Measurements from ENCODE around the gene CHN2.

CHN2 gene

DNA sequence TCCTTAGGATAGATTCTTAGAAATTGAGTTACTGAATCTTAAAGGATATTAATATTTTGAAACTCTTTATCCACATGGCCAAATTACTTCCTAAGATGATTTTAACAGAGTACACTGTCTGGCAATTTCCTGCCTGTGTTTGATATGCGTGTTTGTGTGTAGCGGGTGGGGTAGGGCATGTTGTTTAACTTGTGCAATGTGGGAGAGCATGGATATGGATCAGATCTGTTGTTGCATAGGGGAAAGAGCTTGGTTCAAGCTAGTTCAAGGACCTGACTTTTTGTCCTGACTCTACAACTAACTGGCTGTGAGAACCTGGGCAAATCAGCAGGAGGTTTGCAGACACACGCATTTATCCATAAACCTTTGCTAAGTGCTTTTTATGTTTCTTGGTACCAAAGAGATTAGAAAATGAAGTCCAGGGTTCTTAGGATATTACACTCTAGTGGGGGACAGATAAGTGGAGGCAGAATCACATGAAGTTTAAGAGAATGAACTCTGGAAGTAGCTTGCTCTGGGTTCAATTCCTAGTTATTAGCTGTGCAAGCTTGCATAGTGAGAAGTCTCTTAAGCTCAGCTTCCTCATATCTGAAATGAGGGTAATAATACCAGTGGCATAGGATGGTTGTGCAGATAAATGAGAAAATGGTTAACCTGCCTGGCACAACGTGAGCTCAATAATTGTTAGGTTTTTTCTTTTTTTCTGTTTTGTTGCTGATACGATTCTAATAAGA, 272.8 kb downstream of the CHN2 start:
- H3K27ac ChIP-seq (ENCODE audit: insufficient read depth, low read length, poor library complexity, severe bottlenecking), result no peak overlapping the region
- no peaks in the 10 kb centered on the region for H3K27me3 ChIP-seq (replicated peaks; ENCODE audit: control insufficient read depth, insufficient read depth, low read length, poor library complexity, severe bottlenecking)
- no peaks in the 10 kb centered on the region for H3K36me3 ChIP-seq (ENCODE audit: control insufficient read depth, insufficient read depth, low read length)
- no peaks in the 10 kb centered on the region for H3K4me1 ChIP-seq (ENCODE audit: control insufficient read depth, insufficient read depth, low read length, poor library complexity, severe bottlenecking)
- no peak overlapping the region for H3K4me3 ChIP-seq (ENCODE audit: insufficient read depth, low read depth, low read length, poor library complexity, severe bottlenecking)
- H3K9me3 ChIP-seq (ENCODE audit: control insufficient read depth, low read length), result no peaks in the 10 kb centered on the region
- DNase-seq, result no peak

DNA sequence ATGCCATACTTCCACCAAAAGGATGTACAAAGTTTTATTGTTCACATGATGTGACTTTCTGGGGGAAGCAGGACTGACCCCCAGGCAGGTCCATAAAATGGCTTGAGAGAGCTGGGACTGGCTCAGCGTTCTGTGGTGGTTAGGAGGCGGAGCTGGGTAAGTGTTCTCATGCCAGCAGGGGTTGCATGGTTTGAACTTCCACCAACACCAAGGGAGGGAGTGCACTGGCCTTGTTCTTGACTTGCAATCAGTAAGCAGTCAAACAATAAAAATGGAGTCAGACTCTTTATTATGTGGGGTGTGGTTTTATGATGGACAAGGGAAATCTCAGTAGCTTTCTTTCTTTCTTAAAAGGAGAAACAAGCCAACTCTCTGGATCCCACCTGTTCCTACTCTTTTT, 273.6 kb downstream of the CHN2 start:
- no peak for DNase-seq
- Histone ChIP-seq H3K27me3 (replicated peaks; ENCODE audit: control insufficient read depth, insufficient read depth, low read length, poor library complexity, severe bottlenecking) (no peaks in the 10 kb centered on the region), H3K4me1 (ENCODE audit: control insufficient read depth, insufficient read depth, low read length, poor library complexity, severe bottlenecking) (no peaks in the 10 kb centered on the region), H3K27ac (ENCODE audit: insufficient read depth, low read length, poor library complexity, severe bottlenecking) (no peak overlapping the region), H3K36me3 (ENCODE audit: control insufficient read depth, insufficient read depth, low read length) (no peaks in the 10 kb centered on the region), H3K4me3 (ENCODE audit: insufficient read depth, low read depth, low read length, poor library complexity, severe bottlenecking) (no peak overlapping the region), H3K9me3 (ENCODE audit: control insufficient read depth, low read length) (no peaks in the 10 kb centered on the region)

GRCh38 chr7:29469281-29469680, 274.7 kb downstream of the CHN2 start:
- H3K27ac ChIP-seq (ENCODE audit: insufficient read depth, low read length, poor library complexity, severe bottlenecking), result no peak overlapping the region

DNA sequence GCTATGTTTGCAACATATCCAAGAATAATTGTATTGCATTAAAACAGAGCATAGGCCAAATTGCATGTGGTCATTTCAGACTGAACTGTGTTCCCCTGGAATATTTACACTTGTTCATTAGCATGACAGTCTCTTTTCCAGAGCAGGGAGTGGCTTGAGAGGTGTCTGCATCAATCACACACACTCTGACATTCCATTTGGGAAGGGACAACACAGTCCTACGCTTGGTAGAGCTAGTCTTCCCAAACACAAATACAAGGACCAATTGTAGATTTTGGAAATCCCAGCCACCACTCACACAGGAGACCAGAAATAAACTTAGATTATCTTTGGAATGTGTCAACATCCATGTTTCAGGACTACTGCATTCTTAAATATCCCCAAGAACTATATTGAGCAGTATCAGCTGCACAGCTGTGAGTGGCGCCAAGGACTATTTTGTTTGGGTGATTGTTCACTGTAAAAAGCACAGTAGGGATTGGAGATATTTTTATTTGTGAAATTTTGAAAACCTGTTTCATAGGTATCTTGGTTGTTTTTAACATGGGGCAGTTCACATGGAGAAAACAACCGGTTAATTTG, 275.5 kb downstream of the CHN2 start:
- Histone ChIP-seq H3K4me1 (ENCODE audit: control insufficient read depth, insufficient read depth, low read length, poor library complexity, severe bottlenecking) (no peaks in the 10 kb centered on the region), H3K27me3 (replicated peaks; ENCODE audit: control insufficient read depth, insufficient read depth, low read length, poor library complexity, severe bottlenecking) (no peaks in the 10 kb centered on the region), H3K4me3 (ENCODE audit: insufficient read depth, low read depth, low read length, poor library complexity, severe bottlenecking) (no peak overlapping the region), H3K36me3 (ENCODE audit: control insufficient read depth, insufficient read depth, low read length) (no peaks in the 10 kb centered on the region), H3K9me3 (ENCODE audit: control insufficient read depth, low read length) (no peaks in the 10 kb centered on the region), H3K27ac (ENCODE audit: insufficient read depth, low read length, poor library complexity, severe bottlenecking) (no peak overlapping the region)
- DNase-seq, result no peak

More at GRCh38 chr7:29469281-29469680, 274.7 kb downstream of the CHN2 start:
- Histone ChIP-seq H3K4me1 (ENCODE audit: control insufficient read depth, insufficient read depth, low read length, poor library complexity, severe bottlenecking) (no peaks in the 10 kb centered on the region), H3K27me3 (replicated peaks; ENCODE audit: control insufficient read depth, insufficient read depth, low read length, poor library complexity, severe bottlenecking) (no peaks in the 10 kb centered on the region), H3K4me3 (ENCODE audit: insufficient read depth, low read depth, low read length, poor library complexity, severe bottlenecking) (no peak overlapping the region), H3K36me3 (ENCODE audit: control insufficient read depth, insufficient read depth, low read length) (no peaks in the 10 kb centered on the region), H3K9me3 (ENCODE audit: control insufficient read depth, low read length) (no peaks in the 10 kb centered on the region)
- no peak for DNase-seq

DNA sequence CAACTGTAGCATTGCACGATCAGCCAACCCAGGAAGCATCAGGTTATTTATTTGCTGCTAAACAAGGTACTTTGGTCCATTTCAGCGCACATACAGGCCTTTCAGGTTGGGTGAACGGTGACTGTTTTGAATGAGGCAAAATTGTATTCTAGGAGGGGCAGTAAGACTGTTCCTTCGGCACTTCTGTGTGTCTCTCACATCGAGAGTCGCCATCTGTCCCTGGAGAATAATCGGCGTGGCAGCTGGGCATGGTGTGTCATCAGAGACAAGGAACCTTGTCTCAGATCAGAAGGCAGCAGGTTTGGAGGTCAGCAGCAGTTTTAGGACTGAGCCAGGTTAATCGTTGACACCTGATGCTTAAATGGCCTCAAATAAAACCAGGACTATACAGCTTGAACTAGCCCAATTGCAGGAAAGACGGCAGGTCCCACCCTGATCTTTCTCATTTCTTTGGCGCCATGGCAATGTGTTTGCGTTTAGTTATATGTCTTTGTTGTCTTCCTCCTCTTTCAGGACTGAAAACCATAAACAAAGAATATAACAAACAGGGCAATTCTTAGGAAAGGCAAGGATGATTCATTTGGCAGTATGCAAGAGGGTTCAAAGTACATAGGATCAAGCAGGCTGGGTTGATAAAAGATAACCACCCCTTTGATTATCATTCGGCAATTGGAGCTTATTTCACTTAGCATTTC, 277.0 kb downstream of the CHN2 start:
- no peak overlapping the region for H3K4me3 ChIP-seq (ENCODE audit: insufficient read depth, low read depth, low read length, poor library complexity, severe bottlenecking)
- H3K27me3 ChIP-seq (replicated peaks; ENCODE audit: control insufficient read depth, insufficient read depth, low read length, poor library complexity, severe bottlenecking), result no peaks in the 10 kb centered on the region
- no peaks in the 10 kb centered on the region for H3K9me3 ChIP-seq (ENCODE audit: control insufficient read depth, low read length)
- H3K36me3 ChIP-seq (ENCODE audit: control insufficient read depth, insufficient read depth, low read length), result no peaks in the 10 kb centered on the region
- H3K27ac ChIP-seq (ENCODE audit: insufficient read depth, low read length, poor library complexity, severe bottlenecking), result no peak overlapping the region
- DNase-seq, result no peak
- no peaks in the 10 kb centered on the region for H3K4me1 ChIP-seq (ENCODE audit: control insufficient read depth, insufficient read depth, low read length, poor library complexity, severe bottlenecking)

DNA sequence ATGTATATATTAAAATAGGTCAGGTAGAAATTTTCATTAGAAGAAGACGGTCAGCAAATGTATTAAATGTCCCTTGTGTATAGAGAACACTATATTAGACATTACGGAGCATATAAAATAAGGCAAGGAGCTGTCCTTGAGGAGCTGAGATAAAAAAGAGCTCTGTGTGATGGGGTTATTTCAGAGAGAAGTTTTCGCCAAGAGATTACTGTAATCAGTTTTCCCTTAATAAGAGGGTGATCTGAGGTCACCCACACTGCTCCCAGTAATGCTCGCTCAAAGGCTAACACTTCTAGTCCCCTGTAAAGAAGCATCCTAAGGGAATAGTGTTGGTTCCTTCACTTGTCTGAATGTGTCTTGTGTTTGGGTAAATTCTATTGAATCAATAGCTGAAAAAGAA, 282.3 kb downstream of the CHN2 start:
- Histone ChIP-seq H3K27ac (ENCODE audit: insufficient read depth, low read length, poor library complexity, severe bottlenecking) (no peak overlapping the region), H3K9me3 (ENCODE audit: control insufficient read depth, low read length) (no peaks in the 10 kb centered on the region), H3K4me3 (ENCODE audit: insufficient read depth, low read depth, low read length, poor library complexity, severe bottlenecking) (no peak overlapping the region), H3K36me3 (ENCODE audit: control insufficient read depth, insufficient read depth, low read length) (no peaks in the 10 kb centered on the region), H3K4me1 (ENCODE audit: control insufficient read depth, insufficient read depth, low read length, poor library complexity, severe bottlenecking) (no peaks in the 10 kb centered on the region), H3K27me3 (replicated peaks; ENCODE audit: control insufficient read depth, insufficient read depth, low read length, poor library complexity, severe bottlenecking) (no peaks in the 10 kb centered on the region)
- no peak for DNase-seq

DNA sequence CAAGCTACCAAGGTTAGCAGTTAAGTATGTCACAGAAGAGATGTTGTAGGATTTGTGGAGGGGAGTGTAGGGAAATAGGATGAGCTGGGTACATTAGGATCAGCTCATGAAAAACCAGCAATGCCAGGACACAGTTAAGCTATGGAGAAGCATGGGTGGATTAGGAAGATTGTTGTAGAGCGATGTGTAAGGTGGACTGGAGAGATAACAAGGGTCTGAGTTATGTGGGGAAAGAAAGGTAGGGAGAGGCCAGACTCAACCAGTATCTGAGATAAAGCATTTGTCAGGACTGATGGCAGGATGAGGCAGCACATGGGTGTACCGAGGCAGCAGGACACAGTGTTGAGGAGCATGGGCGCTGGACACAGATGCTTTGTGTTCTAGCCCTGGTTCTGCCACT, 283.7 kb downstream of the CHN2 start:
- H3K4me1 ChIP-seq (ENCODE audit: control insufficient read depth, insufficient read depth, low read length, poor library complexity, severe bottlenecking), result no peaks in the 10 kb centered on the region
- H3K27me3 ChIP-seq (replicated peaks; ENCODE audit: control insufficient read depth, insufficient read depth, low read length, poor library complexity, severe bottlenecking), result no peaks in the 10 kb centered on the region
- H3K36me3 ChIP-seq (ENCODE audit: control insufficient read depth, insufficient read depth, low read length), result no peaks in the 10 kb centered on the region
- no peak overlapping the region for H3K4me3 ChIP-seq (ENCODE audit: insufficient read depth, low read depth, low read length, poor library complexity, severe bottlenecking)
- no peaks in the 10 kb centered on the region for H3K9me3 ChIP-seq (ENCODE audit: control insufficient read depth, low read length)
- no peak overlapping the region for H3K27ac ChIP-seq (ENCODE audit: insufficient read depth, low read length, poor library complexity, severe bottlenecking)
- DNase-seq, result no peak

DNA sequence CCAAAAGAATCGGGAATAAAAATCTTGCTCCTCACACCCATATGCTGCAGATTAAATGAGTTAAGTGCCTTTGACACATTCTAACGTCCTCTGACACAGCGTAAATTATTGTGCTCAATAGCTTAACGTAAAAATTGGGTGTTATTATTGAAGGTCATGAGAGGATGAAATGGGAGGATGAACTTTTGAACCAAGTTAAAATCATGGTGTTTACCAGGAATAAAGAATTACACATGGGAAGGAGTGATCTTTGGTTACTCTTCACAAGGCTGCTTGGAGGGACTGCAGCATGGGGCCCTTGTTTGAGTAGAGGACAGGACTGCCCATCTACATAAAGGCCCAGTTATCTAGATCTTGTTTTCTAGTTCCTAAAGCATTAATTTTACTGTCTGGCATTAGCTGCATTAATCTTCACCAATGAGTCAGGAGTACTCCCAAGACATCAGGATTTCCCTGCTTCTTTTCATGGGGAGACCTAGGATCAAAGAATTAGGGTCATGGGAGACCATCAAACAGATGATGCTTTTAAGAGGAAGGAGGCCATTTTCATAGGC, 284.2 kb downstream of the CHN2 start:
- H3K27ac ChIP-seq (ENCODE audit: insufficient read depth, low read length, poor library complexity, severe bottlenecking), result no peak overlapping the region
- no peaks in the 10 kb centered on the region for H3K36me3 ChIP-seq (ENCODE audit: control insufficient read depth, insufficient read depth, low read length)
- no peak overlapping the region for H3K4me3 ChIP-seq (ENCODE audit: insufficient read depth, low read depth, low read length, poor library complexity, severe bottlenecking)
- H3K9me3 ChIP-seq (ENCODE audit: control insufficient read depth, low read length), result no peaks in the 10 kb centered on the region
- DNase-seq, result no peak
- H3K4me1 ChIP-seq (ENCODE audit: control insufficient read depth, insufficient read depth, low read length, poor library complexity, severe bottlenecking), result no peaks in the 10 kb centered on the region
- H3K27me3 ChIP-seq (replicated peaks; ENCODE audit: control insufficient read depth, insufficient read depth, low read length, poor library complexity, severe bottlenecking), result no peaks in the 10 kb centered on the region

DNA sequence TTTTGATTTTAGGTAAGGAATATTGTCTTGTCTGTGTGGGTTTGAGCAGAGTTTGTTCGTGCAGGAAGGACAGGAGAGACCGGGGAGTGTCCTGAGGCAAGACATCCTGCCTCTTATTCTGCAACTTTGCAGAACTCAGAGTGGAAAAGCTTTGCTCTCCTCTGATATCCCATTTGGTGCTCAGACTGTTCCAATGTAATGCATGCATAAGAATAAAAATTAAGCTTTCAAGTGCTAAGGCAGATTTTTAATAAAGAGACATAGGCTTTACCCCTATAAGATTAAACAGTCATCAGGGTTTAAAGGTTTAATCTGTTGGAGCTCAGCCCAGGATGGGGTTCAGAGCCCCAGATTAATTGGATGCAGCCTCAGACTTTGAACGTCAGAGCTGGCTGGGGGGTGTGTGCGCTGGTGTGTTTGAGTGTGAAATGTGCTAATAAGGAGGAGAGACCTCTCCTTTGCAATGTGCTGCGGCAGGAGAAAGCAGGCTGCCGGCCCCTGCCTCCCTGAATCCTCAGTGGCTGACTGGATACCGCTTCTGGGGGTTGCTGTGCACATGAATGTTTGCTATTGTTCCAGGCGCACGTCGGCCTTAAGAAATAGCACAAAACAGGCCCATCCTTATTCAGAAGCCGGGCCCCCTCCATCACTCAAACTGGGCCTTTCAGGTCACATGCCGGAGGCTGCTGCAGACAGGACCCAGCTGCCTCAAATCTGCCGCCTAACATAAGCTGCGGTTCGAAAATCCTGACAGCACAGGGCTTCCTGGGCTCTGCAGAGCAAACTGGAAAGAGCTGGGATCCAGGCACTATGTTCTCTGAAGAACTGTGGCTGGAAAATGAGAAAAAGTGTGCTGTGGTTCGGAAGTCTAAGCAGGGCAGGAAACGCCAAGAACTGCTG, 285.0 kb downstream of the CHN2 start:
- Histone ChIP-seq H3K27ac (ENCODE audit: insufficient read depth, low read length, poor library complexity, severe bottlenecking) (no peak overlapping the region), H3K4me3 (ENCODE audit: insufficient read depth, low read depth, low read length, poor library complexity, severe bottlenecking) (no peak overlapping the region), H3K27me3 (replicated peaks; ENCODE audit: control insufficient read depth, insufficient read depth, low read length, poor library complexity, severe bottlenecking) (no peaks in the 10 kb centered on the region), H3K4me1 (ENCODE audit: control insufficient read depth, insufficient read depth, low read length, poor library complexity, severe bottlenecking) (no peaks in the 10 kb centered on the region), H3K36me3 (ENCODE audit: control insufficient read depth, insufficient read depth, low read length) (no peaks in the 10 kb centered on the region), H3K9me3 (ENCODE audit: control insufficient read depth, low read length) (no peaks in the 10 kb centered on the region)
- no peak for DNase-seq

Measured in effector memory CD4-positive, alpha-beta T cell (primary cell).